Stimulated activated CD8-positive, alpha-beta memory T cell treated with anti-CD3 and anti-CD28 coated beads, Interleukin-12 subunit alpha, Interleukin-12 subunit beta, amount 100 ng/mL, for 4 hours (primary cell): ENCODE results near the gene OTUD5.
"Not testable (repeated sequence)": the region's sequence is repeated elsewhere in the genome, so short reads cannot be mapped to it uniquely, and the experiment has no call there.

Experiments used
- DNase-seq: peaks from one replicate; pipeline ENCODE4 v3.0.0-alpha.2; 2020; ENCODE audit warnings: low read depth

OTUD5 gene

GRCh38 chrX:48957477-48957826, at the start of gene OTUD5:
Gene OTUD5 (minus strand): TSS chrX:48957607. CDS start chrX:48957570, 37 bp downstream.
- DNase-seq = peak; percentile 61

GRCh38 chrX:49003696-49004095, 46.3 kb upstream of the OTUD5 start:
- no peak for DNase-seq

- DNase-seq = peak; percentile 56
Measured at GRCh38 chrX:49002091-49002935, 44.9 kb upstream of the OTUD5 start, which contains the start of gene GRIPAP1. Gene GRIPAP1 (minus strand): TSS chrX:49002264. CDS start chrX:49002229, 35 bp downstream.

GRCh38 chrX:49001521-49002090, 44.2 kb upstream of the OTUD5 start:
- DNase-seq = peak; percentile 18

DNA sequence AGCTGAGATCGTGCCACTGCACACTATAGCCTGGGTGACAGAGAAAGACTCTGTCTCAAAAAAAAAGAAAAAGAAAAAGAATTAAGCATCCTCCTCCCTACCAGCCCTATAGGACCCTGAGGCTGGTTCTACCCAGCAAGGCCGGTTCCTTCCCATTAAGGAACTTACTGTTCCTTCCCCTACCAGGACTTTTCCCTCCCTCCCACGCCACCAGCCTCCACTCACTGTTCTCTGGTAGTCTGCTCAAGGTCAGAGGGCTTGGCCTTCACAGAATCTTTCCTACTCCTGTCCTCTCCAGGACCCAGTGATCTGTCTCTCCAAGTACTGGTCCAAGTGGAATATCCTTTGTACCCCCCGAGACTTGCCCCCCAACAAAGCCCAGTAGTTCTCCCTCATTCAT, 43.2 kb upstream of the OTUD5 start:
- DNase-seq = no peak

GRCh38 chrX:48999030-48999429, 41.6 kb upstream of the OTUD5 start:
- DNase-seq = no peak

DNA sequence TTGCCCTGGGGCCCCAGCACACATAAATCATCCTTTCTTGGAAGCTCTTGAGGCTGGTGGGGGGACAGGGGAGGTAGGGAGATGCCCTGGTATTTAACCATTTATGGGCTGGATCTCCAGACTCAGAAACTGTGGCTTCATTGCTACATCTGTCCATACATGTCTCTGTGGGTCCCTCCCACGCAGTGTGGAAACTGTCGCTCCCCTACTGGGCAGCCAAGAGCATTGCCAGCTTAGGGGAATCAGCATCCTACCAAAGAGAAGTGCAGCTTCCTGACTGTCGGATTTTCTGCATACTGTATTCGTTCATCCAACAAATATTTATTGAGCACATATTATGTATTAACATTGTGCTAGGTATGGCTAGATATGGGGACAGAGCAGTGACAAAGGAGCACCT, 41.0 kb upstream of the OTUD5 start:
- DNase-seq = no peak

DNA sequence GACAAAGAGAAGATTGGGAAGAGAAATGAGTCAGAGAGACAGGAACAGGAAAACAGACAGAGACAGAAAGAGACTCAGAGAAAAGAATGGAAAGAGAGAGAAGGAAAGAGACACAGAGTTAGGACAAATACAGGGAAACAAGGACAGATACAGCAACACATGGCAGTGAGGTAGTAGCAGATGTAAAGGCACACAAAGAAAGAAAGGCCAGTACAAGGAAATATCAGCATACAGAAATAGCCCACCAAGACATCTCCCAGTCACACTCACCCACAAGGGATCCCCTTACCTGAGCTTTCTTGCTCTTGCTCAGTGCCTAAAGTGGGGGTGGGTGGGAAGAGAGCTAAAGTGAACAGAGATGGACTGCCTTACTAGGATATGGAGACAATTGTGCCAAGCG, 40.5 kb upstream of the OTUD5 start:
- no peak for DNase-seq

- DNase-seq = no peak
Measured at GRCh38 chrX:48997455-48997854, 40.0 kb upstream of the OTUD5 start.

- no peak for DNase-seq
Measured at GRCh38 chrX:48996969-48997368, 39.6 kb upstream of the OTUD5 start.

DNA sequence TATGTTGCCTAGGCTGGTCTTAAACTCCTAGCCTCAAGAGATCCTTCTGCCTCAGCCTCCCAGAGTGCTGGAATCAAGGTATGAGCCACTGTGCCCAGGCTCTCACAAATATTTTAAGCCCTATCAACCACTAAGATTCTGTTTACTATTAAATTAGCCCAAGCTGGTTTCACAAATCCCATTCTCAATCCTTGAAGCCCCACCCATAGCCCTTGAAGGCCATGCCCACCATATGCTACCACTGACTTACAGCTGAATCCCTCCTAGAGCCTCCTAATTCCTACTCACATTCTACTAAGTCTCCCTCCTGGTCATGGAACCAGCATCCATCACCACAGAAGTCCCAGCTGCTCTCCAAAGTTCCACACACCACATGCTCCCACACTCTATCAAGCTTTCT, 34.9 kb upstream of the OTUD5 start:
- no peak for DNase-seq

GRCh38 chrX:48989483-48989882, 32.1 kb upstream of the OTUD5 start:
- no peak for DNase-seq

GRCh38 chrX:48983896-48984295, 26.5 kb upstream of the OTUD5 start:
- DNase-seq = no peak

DNA sequence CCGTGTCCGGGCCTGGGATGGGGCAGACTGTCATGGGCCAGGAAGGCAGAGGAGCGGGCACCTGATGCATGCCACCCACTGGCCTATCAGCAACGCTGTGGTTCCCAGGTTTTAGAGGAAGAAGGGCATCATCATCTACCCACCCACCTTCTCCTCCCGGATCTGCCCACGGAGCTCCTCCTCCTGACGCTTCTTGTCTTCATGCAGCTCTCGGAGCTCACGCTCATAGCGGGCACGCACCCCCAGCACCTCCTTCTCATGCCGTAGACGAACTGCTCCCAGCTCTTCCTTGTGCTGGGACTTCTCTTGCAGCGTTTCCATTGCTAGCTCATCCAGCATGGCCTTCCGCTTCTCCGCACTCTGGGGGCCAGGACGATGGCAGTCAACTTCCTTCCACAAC, 25.7 kb upstream of the OTUD5 start:
- DNase-seq = no peak

GRCh38 chrX:48981178-48981577, 23.8 kb upstream of the OTUD5 start:
- DNase-seq = no peak

DNA sequence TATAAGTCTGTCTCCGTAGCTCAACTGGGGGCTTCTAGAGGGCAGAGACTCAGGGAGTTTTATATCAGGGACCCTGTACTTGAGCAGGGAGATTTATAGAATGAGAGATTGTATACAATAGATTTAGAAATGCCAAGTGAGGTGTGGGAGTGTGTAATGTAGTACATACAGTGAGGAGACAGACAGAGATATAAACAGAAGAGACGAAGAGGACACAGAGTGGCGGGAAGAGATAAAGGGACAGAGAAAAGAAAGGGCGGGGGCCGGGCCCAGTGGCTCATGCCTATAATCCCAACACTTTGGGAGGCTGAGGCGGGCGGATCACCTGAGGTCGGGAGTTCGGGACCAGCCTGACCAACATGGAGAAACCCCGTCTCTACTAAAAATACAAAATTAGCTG, 22.9 kb upstream of the OTUD5 start:
- not testable (repeated sequence) for DNase-seq

DNA sequence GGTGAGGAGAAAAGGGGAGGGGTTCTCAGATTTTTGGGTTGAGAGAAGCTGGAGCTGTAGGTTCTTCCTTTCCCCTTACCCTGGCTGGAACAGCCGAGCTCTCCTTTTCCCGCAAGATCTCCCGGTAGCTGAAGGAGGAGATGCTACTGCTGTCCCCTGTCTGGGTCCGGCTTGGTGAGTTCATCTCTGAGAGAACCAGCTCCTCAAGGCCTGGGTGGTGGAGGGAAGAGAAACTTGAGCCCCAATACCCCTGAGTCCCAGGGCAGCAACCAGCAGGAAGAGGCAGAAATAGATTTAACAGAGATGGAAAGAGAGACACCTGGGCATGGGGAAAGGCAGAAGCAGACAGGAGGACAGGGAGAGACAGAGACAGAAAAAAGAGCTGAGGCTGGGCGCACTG, 20.8 kb upstream of the OTUD5 start:
- no peak for DNase-seq

DNA sequence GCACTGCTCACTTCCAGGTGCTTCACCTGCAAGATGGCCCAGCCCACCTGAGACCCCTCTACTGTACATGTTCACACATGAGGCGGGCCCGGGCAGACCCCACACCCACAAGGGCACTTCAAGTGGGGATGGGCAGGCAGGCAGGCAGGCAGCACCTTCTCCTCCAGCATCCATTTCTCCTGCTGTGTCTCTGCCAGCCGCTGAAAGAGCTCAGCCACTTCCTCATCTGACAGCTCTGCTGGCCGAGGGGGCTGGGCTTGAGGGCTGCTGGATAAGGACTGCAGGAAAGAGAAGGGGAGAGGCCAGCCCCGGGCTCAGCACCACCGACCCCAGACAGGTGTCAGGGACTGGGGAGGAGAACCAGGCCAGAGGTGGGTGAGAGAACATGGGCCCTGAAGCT, 18.7 kb upstream of the OTUD5 start:
- DNase-seq = no peak

DNA sequence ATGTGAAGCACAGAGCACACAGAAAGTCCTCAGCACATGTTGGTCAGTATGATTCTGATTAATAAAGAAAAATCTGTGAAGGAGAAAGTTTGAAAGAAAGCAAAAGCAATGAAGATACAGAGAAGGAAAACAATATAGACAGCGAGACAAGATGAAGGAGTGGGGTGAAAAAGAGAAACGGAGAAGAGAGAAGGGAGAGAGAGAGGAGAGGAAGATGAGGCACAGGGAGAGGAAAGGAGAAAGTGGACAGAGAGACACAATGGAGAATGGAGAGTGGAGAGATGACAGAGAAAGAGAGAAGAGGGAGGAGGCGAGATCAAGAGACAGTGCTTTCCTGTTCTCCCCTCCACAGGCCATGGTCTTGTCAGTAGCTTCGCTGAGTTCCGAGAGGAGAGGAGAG, 18.1 kb upstream of the OTUD5 start:
- DNase-seq = no peak

- DNase-seq = no peak
Measured at GRCh38 chrX:48975041-48975440, 17.6 kb upstream of the OTUD5 start.

DNA sequence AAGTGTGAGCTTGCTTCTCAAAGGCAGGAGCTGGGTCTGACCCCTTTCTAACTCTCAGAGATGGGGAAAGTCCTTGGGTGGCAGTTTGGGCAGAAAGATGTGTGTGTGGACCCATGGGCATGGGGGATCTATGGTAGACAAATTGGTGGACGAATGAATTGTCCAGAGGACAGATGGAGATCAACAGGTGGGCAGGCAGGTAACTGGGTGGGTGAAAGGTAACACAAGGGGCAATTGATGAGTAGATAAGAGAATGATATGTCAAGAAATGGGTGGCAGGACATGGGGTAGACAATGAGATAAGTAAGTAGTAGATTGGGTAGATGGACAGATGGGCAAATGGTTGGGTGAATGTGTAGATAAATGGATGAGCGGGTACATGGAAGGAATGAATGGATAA, 17.2 kb upstream of the OTUD5 start:
- DNase-seq = no peak

GRCh38 chrX:48974033-48974432, 16.6 kb upstream of the OTUD5 start:
- no peak for DNase-seq

DNA sequence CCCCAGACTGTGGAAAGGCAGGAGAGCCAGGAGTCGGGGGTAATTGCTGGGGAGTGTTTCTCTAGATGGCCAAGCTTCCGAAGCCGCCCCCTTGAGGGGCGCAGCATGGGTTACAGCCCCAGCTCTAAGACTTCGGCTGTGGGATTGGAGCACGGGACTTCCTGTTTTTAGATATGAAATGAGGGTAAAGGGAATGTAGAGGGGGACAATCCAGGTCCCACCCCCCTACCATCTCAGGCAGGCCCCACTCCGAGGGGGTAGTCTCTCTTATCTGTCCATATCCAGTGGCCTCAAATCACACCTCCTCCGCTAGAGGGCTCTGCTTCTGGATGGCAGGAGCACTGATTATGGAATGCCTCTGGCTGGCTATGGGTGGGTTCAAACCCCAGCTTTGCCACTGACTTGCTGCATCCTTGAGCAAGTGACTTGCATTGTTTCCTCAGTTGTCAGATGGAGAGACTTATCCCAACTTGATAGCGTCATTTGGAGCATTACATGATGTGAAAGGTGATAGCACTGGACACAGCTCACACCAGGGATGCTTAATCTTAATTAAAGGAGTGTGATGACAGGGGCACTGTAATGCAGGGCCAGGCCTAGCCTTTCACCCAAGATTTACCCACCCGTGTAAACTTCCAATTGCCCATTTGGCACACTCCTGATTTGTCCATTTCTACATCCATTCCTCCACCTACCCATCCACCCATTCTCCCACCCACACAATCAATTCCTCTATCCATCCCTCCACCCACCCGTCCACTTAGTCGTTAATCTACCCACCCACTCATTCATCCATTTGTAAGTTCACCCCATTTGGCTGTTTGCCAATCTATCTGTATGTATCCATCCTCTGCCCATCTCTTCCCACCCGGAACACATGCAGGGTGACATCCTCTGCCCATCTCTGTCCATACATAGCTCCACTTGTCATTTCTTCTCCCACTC, 15.1 kb upstream of the OTUD5 start:
- DNase-seq = no peak
